Astrocyte (in vitro differentiated cells and primary cell): ENCODE data around the gene CTRB2.

ENCODE experiments used
- CTCF ChIP-seq: IDR thresholded peaks from 2 replicates; pipeline ENCODE4 v1.5.1; 2011; ENCODE audit warnings: low read depth, mild to moderate bottlenecking, inconsistent platforms, low read length, moderate library complexity; ENCODE audit not compliant: insufficient read depth
- EZH2 ChIP-seq: IDR thresholded peaks from 2 replicates; pipeline ENCODE4 v1.6.1; 2012; ENCODE audit warnings: mild to moderate bottlenecking, low read length, inconsistent platforms; ENCODE audit not compliant: insufficient read depth

- no peak for TF ChIP-seq EZH2
- no peak for TF ChIP-seq CTCF
Measured at GRCh38 chr16:75160386-75160785, 46.6 kb downstream of the CTRB2 start.
